H1 (cell line): ENCODE data around the gene MPIG6B. TPM values are rescaled to one million over a fixed set of nuclear protein-coding genes. Genes with fewer than 3 reads are reported as not detected.

ENCODE experiments used
- CTCF ChIA-PET: fragments of 300-600 bp; sonication (Branson Sonifier 250); formaldehyde crosslinking; loops from one replicate; lab custom pipeline; 2021; ENCODE audit not compliant: partially characterized antibody; lab: Charles Lee
- POLR2A ChIA-PET: fragments of 300-600 bp; sonication (Branson Sonifier 250); formaldehyde crosslinking; loops from one replicate; lab custom pipeline; 2021; ENCODE audit warnings: inconsistent platforms; ENCODE audit not compliant: partially characterized antibody; lab: Charles Lee
- DNase-seq, 2 experiments: peaks; one replicate each; pipeline versions ENCODE4 v3.0.0 to v3.0.0-alpha.2; 2010 to 2022; ENCODE audit warnings: low spot score in 2 of 2, low read depth in 1 of 2, mixed read lengths in 1 of 2
- FAIRE-seq: peaks from 2 replicates; lab custom pipeline; 2011; peaks lifted over from hg19 to GRCh38; lab: Jason Lieb, UNC
- H2AFZ ChIP-seq: 2 replicates; pipeline ENCODE4 v1.8.1; 2012; ENCODE audit warnings: low read length, inconsistent platforms
- H2AK5ac ChIP-seq: 2 replicates; pipeline ENCODE4 v1.6.1; 2013; ENCODE audit warnings: low read depth, low read length
- H2BK120ac ChIP-seq: replicated peaks from 2 replicates; pipeline ENCODE3; 2013; ENCODE audit warnings: low read depth, low read length, inconsistent platforms
- H2BK12ac ChIP-seq: 2 replicates; pipeline ENCODE4 v1.6.1; 2013; ENCODE audit warnings: low read depth, low read length
- H2BK15ac ChIP-seq: 2 replicates; pipeline ENCODE4 v1.6.1; 2013; ENCODE audit warnings: low read length
- H2BK20ac ChIP-seq: 2 replicates; pipeline ENCODE4 v1.6.1; 2013; ENCODE audit warnings: low read length
- H2BK5ac ChIP-seq: 2 replicates; pipeline ENCODE4 v1.6.1; 2013; ENCODE audit warnings: low read depth, low read length
- H3K14ac ChIP-seq: 2 replicates; pipeline ENCODE4 v1.6.1; 2013; ENCODE audit warnings: inconsistent platforms; ENCODE audit not compliant: insufficient read length
- H3K18ac ChIP-seq: 2 replicates; pipeline ENCODE4 v1.6.1; 2013; ENCODE audit warnings: low read length; ENCODE audit errors: extremely low read depth
- H3K23ac ChIP-seq: 2 replicates; pipeline ENCODE4 v1.6.1; 2013; ENCODE audit warnings: inconsistent platforms; ENCODE audit not compliant: insufficient read length
- H3K23me2 ChIP-seq: 2 replicates; pipeline ENCODE4 v1.6.1; 2013; ENCODE audit warnings: low read depth, low read length
- H3K27ac ChIP-seq: 2 replicates; pipeline ENCODE4 v1.6.1; 2011; ENCODE audit warnings: low read depth, low read length, inconsistent platforms
- H3K27me3 ChIP-seq, 4 experiments: replicated peaks in 1 of 4; 1 replicate in 1 of 4; 2 replicates in 3 of 4; pipeline versions ENCODE4 v1.6.1 to v1.8.1; 2011 to 2013; ENCODE audit warnings: low read length in 3 of 4, mild to moderate bottlenecking in 3 of 4, inconsistent platforms in 2 of 4, mixed read lengths in 2 of 4, moderate library complexity in 1 of 4; ENCODE audit not compliant: control insufficient read depth in 3 of 4, insufficient read depth in 3 of 4; ENCODE audit errors: extremely low read depth in 1 of 4
- H3K36me3 ChIP-seq, 4 experiments: 2 replicates each; pipeline versions ENCODE4 v1.6.1 to v1.8.1; 2011 to 2013; ENCODE audit warnings: mild to moderate bottlenecking in 4 of 4, low read length in 3 of 4, moderate library complexity in 2 of 4, control low read depth in 1 of 4, inconsistent platforms in 1 of 4; ENCODE audit not compliant: insufficient read depth in 4 of 4, control insufficient read depth in 2 of 4
- H3K4ac ChIP-seq: replicated peaks from 2 replicates; pipeline ENCODE3; 2013; ENCODE audit warnings: low read length, low read depth, mixed read lengths, inconsistent platforms; ENCODE audit not compliant: insufficient read length
- H3K4me1 ChIP-seq, 4 experiments: replicated peaks in 1 of 4; 1 replicate in 1 of 4; 2 replicates in 3 of 4; pipeline versions ENCODE4 v1.6.1 to v1.8.1; 2011 to 2013; ENCODE audit warnings: low read length in 3 of 4, inconsistent platforms in 2 of 4, mixed read lengths in 1 of 4; ENCODE audit not compliant: insufficient read depth in 4 of 4, control insufficient read depth in 3 of 4
- H3K4me2 ChIP-seq, 2 experiments: 2 replicates each; pipeline versions ENCODE4 v1.6.1 to v1.8.1; 2011 to 2013; ENCODE audit warnings: low read depth in 2 of 2, low read length in 2 of 2, control low read depth in 1 of 2, inconsistent platforms in 1 of 2, mild to moderate bottlenecking in 1 of 2; ENCODE audit not compliant: insufficient read depth in 1 of 2
- H3K4me3 ChIP-seq, 4 experiments: fragments of 200-600, 300-600 bp in 1 of 4; sonication (generic), shearing (Covaris generic), sonication (Bioruptor Twin) in 1 of 4; 2 replicates each; pipeline versions ENCODE4 v1.5.1 to v1.8.1; 2011 to 2016; ENCODE audit warnings: low read length in 4 of 4, low read depth in 3 of 4, control low read depth in 2 of 4, inconsistent platforms in 2 of 4, mild to moderate bottlenecking in 2 of 4, mixed read lengths in 1 of 4, moderate library complexity in 1 of 4; ENCODE audit not compliant: insufficient read depth in 2 of 4; ENCODE audit errors: extremely low read depth in 1 of 4
- H3K56ac ChIP-seq: replicated peaks from 2 replicates; pipeline ENCODE3; 2013; ENCODE audit warnings: low read depth, mild to moderate bottlenecking, mixed read lengths, low read length, inconsistent platforms; ENCODE audit not compliant: insufficient read length
- H3K79me1 ChIP-seq: 2 replicates; pipeline ENCODE4 v1.6.1; 2013; ENCODE audit warnings: low read depth, low read length, control low read depth
- H3K79me2 ChIP-seq, 2 experiments: 2 replicates each; pipeline versions ENCODE4 v1.6.1 to v1.8.1; 2012 to 2013; ENCODE audit warnings: low read length in 2 of 2, mild to moderate bottlenecking in 2 of 2, inconsistent platforms in 1 of 2; ENCODE audit not compliant: insufficient read depth in 2 of 2, control insufficient read depth in 1 of 2
- H3K9ac ChIP-seq, 4 experiments: replicated peaks in 1 of 4; 1 replicate in 1 of 4; 2 replicates in 3 of 4; pipeline versions ENCODE4 v1.6.1 to v1.8.1; 2011 to 2013; ENCODE audit warnings: low read depth in 3 of 4, low read length in 3 of 4, control low read depth in 2 of 4, mild to moderate bottlenecking in 2 of 4, moderate library complexity in 2 of 4, inconsistent platforms in 1 of 4; ENCODE audit errors: extremely low read depth in 1 of 4
- H3K9me3 ChIP-seq, 2 experiments: 2 replicates each; pipeline versions ENCODE4 v1.6.1 to v1.8.1; 2012 to 2013; ENCODE audit warnings: mild to moderate bottlenecking in 2 of 2, moderate library complexity in 2 of 2, control low read depth in 1 of 2, inconsistent platforms in 1 of 2, low read depth in 1 of 2, low read length in 1 of 2, mixed read lengths in 1 of 2; ENCODE audit not compliant: insufficient read depth in 2 of 2
- H4K20me1 ChIP-seq, 2 experiments: replicated peaks in 1 of 2; 2 replicates each; pipeline versions ENCODE3 to v1.8.1; 2011 to 2013; ENCODE audit warnings: inconsistent platforms in 2 of 2, low read length in 2 of 2, mild to moderate bottlenecking in 1 of 2; ENCODE audit not compliant: insufficient read depth in 2 of 2, control insufficient read depth in 1 of 2
- H4K5ac ChIP-seq: 2 replicates; pipeline ENCODE4 v1.6.1; 2013; ENCODE audit warnings: low read length, low read depth, mixed read lengths, inconsistent platforms; ENCODE audit not compliant: insufficient read length
- H4K8ac ChIP-seq: 2 replicates; pipeline ENCODE4 v1.8.0; 2013; ENCODE audit warnings: mild to moderate bottlenecking, moderate library complexity, low read length, inconsistent platforms; ENCODE audit not compliant: insufficient read depth; ENCODE audit errors: extremely low read depth
- H4K91ac ChIP-seq: replicated peaks from 2 replicates; pipeline ENCODE3; 2013; ENCODE audit warnings: low read length, mixed read lengths, inconsistent platforms; ENCODE audit not compliant: insufficient read length
- BACH1 ChIP-seq: IDR thresholded peaks from 2 replicates; pipeline ENCODE4 v1.6.1; 2012; ENCODE audit warnings: low read length, improper control_type of control experiment
- CBX5 ChIP-seq: fragments of 300-800, 300-1000 bp; sonication (generic); IDR thresholded peaks from 2 replicates; pipeline ENCODE4 v1.7.1; 2016; ENCODE audit warnings: antibody characterized with exemption, low read length, low read depth
- CEBPB ChIP-seq: IDR thresholded peaks from 2 replicates; pipeline ENCODE4 v1.6.1; 2012; ENCODE audit warnings: low read depth, low read length
- CREB1 ChIP-seq: IDR thresholded peaks from 2 replicates; pipeline ENCODE4 v1.6.1; 2012; ENCODE audit warnings: inconsistent platforms
- FOSL1 ChIP-seq: IDR thresholded peaks from 2 replicates; pipeline ENCODE4 v1.6.1; 2011; ENCODE audit warnings: mild to moderate bottlenecking, low read depth, low read length, moderate library complexity; ENCODE audit not compliant: insufficient read depth
- MAFK ChIP-seq: IDR thresholded peaks from 2 replicates; pipeline ENCODE4 v1.6.1; 2012; ENCODE audit warnings: low read depth, mild to moderate bottlenecking, improper control_type of control experiment, low read length
- PHF8 ChIP-seq: fragments of 200-600 bp; sonication (generic); conservative IDR thresholded peaks from 2 replicates; pipeline ENCODE4 v1.7.1; 2012; ENCODE audit warnings: low read depth, mild to moderate bottlenecking, inconsistent platforms, low read length, moderate library complexity
- RBBP5 ChIP-seq: IDR thresholded peaks from 2 replicates; pipeline ENCODE4 v1.7.1; 2012; ENCODE audit warnings: low read depth, mild to moderate bottlenecking, inconsistent platforms, low read length, moderate library complexity, borderline replicate concordance
- WGBS, 2 experiments: shearing (Covaris generic) in 1 of 2; methylation state at CpG; one replicate each; pipeline versions ENCODE4 v1.1.6 to v1.1.7; 2013 to 2015; ENCODE audit warnings: low lambda C conversion rate in 2 of 2, mixed read lengths in 2 of 2, inconsistent platforms in 1 of 2, low coverage in 1 of 2, missing lambda C conversion rate in 1 of 2; ENCODE audit not compliant: insufficient replicate concordance in 2 of 2, insufficient coverage in 1 of 2, insufficient read length in 1 of 2; ENCODE audit errors: extremely low coverage in 1 of 2, missing lambda C conversion rate in 1 of 2; 5-methylcytosine and 5-hydroxymethylcytosine counted together
- polyA plus RNA-seq, 7 experiments: library from polyadenylated mRNA; depleted of rRNA in 3 of 7; stranded (reverse) in 5 of 7; unstranded in 2 of 7; fragments of >200 nt in 5 of 7; fragments of 200-250 nt in 2 of 7; gene quantifications; 1 replicate in 5 of 7; 2 replicates in 1 of 7; 4 replicates in 1 of 7; pipeline versions ENCODE4 v1.2.1 to v1.2.3, GENCODE V29; 2011 to 2013; ENCODE audit warnings: missing spikeins in 2 of 7, mixed read lengths in 2 of 7
- total RNA-seq: library from RNA; stranded (reverse); fragmentation: NEBNext Ultra II Directional; extraction: Animal tissue kit (Norgen Biotek cat#: 25700); gene quantifications from 2 replicates; pipeline ENCODE4 v1.2.1, GENCODE V29; 2021

Gene MPIG6B
- total and polyA plus RNA-seq, 2 of the 8 experiments (the other 6 are each of a cell fraction or from before 2014, with no cell fraction given), result 0.18 TPM; not detected in 1

DNA sequence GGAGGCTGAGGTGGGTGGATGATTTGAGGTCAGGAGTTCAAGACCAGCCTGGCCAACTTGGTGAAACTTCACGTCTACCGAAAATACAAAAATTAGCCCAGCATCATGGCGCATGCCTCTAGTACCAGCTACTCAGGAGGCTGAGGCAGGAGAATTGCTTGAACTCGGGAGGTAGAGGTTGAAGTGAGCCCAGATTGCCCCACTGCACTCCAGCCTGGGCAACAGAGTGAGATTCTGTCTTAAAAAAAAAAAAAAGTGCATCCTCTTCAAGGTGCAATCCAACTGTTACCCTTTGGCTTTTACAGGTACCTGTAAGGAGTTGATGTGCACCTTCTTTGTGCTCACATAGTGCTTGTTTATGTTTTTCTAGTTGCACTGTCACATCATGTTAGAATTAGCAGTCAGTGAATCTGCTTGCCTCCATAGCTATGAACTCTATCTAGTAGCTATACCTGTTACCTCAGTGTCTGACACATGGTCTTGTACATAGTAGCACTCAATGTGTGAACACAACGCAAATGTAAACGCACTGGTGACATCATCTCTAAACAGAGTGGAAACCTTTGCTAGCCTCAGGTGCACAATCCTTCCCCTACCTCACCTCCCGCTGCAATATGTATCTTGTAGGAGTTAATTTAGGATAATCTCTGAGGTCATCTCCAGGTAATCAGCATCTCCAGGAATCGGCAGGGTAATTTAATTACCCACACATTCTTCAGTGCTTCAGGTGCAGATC, 26.3 kb downstream of the MPIG6B start:
- H3K9ac ChIP-seq, result no peak overlapping the region
- TF ChIP-seq CEBPB, result no peak
- no peak for TF ChIP-seq CBX5
- TF ChIP-seq MAFK, result no peak
- TF ChIP-seq PHF8, result no peak
- no peak for TF ChIP-seq RBBP5
- TF ChIP-seq CREB1, result no peak
- no peak for TF ChIP-seq FOSL1
- TF ChIP-seq BACH1, result no peak
- TF ChIP-seq, all 59 proteins: peak for 0
- H3K79me2 ChIP-seq, result no peaks in the 10 kb centered on the region
- WGBS, 2 experiments, result 93% methylated on average over 8 of the region's 8 CpGs; no CpG with 5 or more reads in 1 of the 2 experiments
- no peaks in the 10 kb centered on the region for H3K4me1 ChIP-seq
- H3K56ac ChIP-seq, result no peak overlapping the region
- H3K36me3 ChIP-seq, result peaks cover 0 to 7% (median 0%) of the 10 kb centered on the region in 4 experiments; a peak in 2 of 8 replicates
- no peak overlapping the region for H3K27ac ChIP-seq
- no peak overlapping the region for H3K23ac ChIP-seq
- no peak overlapping the region for H3K4ac ChIP-seq
- no peaks in the 10 kb centered on the region for H3K23me2 ChIP-seq
- no peak overlapping the region for H2BK20ac ChIP-seq
- no peak overlapping the region for H3K4me3 ChIP-seq
- H2AFZ ChIP-seq, result no peak overlapping the region
- H4K5ac ChIP-seq, result no peak overlapping the region
- no peaks in the 10 kb centered on the region for H3K9me3 ChIP-seq
- no peaks in the 10 kb centered on the region for H3K27me3 ChIP-seq
- DNase-seq, result no peak
- FAIRE-seq, result no peak
- no peak overlapping the region for H2BK12ac ChIP-seq
- no peak overlapping the region for H3K14ac ChIP-seq
- H4K8ac ChIP-seq, result no peak overlapping the region
- no peak overlapping the region for H3K18ac ChIP-seq
- H2BK5ac ChIP-seq, result no peak overlapping the region
- H2BK15ac ChIP-seq, result no peak overlapping the region
- H3K79me1 ChIP-seq, result no peaks in the 10 kb centered on the region
- H4K91ac ChIP-seq, result no peak overlapping the region
- no peak overlapping the region for H2AK5ac ChIP-seq
- no peak overlapping the region for H3K4me2 ChIP-seq
- CTCF ChIA-PET, result interaction anchor here (0.6 to 4.2 kb wide), 11 partner anchors 9 to 1634 kb away, joined by 3 to 25 read pairs (median 3); partner anchors contain the start of genes CLIC1, DDAH2 and MSH5
- H2BK120ac ChIP-seq, result no peak overlapping the region
- POLR2A ChIA-PET, result interaction anchor here (0.7 to 4.8 kb wide), 10 partner anchors 9 to 219 kb away, joined by 3 to 33 read pairs (median 3); partner anchors contain the start of genes HSPA1B, MSH5 and VARS1
- H4K20me1 ChIP-seq, result no peaks in the 10 kb centered on the region
